NCI-H524 (cell line): Measurements from ENCODE around the gene ARMC3.

Source experiments
- DNase-seq, 2 experiments: peaks; one replicate each; lab custom pipeline; 2025; lab: John Stamatoyannopoulos, UW

Gene ARMC3

GRCh38 chr10:22931948-22932347 is 4.1 kb downstream of the ARMC3 start:
- DNase-seq: no peak

GRCh38 chr10:22932626-22933370 is 4.9 kb downstream of the ARMC3 start:
- DNase-seq: no peak

GRCh38 chr10:22934726-22935125 is 6.9 kb downstream of the ARMC3 start:
- DNase-seq: no peak

DNA sequence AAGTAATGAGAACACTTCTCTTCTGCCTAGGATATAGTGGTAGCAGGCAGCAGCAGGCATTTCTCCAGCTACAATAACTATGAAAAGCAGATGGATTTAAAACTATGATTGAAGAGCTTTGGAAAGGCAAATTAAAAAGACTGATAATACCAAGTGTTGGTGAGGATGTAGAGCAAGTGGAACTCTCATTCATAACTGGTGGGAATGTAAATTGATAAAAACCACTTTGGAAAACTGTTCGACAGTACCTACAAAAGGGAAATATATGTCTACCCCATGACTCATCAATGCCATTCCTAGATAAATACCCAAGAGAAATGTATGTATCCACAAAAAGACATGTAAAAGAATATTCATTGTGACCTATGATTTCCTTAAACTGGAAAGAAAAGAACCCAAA is 14.6 kb downstream of the ARMC3 start:
- DNase-seq: no peak

GRCh38 chr10:22945934-22946673 is 18.3 kb downstream of the ARMC3 start:
- DNase-seq: no peak

- no peak for DNase-seq
These were observed 27.1 kb downstream of the ARMC3 start for GRCh38 chr10:22954970-22955369.

DNA sequence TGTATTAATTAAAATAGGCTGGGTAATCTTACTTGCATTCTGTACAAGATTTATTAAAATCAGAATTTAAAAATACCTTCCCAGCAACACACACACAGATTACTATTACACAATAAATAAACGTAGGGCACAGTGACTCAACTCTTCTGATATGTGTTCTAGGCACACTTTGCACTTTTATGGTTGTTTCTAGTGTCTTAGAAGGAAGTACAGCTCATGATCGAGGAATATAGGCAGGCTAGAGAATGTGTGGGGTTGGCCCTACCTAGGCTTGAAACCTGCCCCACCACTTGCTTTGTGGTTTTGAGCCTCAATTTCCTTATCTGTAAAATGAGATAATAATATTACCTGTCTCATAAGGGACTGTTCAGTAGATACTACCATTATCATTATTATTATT is 30.5 kb downstream of the ARMC3 start:
- DNase-seq: no peak

DNA sequence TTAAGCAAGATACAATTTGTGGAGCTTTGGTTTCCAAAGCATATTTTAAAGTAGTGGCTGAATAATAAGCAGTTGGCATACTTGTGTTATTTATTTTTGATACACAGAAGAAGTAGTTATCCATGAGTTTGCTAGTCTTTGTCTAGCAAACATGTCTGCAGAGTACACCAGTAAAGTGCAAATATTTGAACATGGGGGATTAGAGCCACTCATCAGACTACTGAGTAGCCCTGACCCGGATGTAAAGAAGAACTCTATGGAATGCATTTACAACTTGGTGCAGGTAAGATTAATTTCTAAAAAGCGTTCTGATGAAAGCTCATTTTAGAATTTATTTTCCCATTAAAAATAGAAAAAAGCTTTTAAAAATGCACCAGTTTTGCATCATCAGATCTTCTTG is 31.4 kb downstream of the ARMC3 start:
- no peak for DNase-seq

- no peak for DNase-seq
These were observed 32.1 kb downstream of the ARMC3 start for GRCh38 chr10:22959950-22960349.

DNA sequence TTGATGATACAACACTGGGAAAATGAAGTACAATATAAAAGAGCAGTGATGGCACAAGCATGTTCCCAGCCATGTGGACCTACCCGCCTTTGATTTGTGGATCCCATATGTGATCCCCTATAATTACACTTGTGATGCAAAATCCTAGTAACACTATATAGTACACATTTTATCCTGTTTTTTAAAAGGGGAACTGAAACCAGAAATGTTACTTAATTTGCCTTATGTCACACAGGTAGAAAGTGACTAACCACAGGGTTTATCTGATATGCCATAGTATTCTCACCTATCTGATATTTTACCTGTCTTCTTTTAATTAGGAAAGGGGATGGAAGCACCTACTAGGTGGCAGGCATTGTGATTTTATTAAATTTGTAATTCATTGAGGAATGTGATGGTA is 35.0 kb downstream of the ARMC3 start:
- DNase-seq: no peak

GRCh38 chr10:22969704-22970103 is 41.9 kb downstream of the ARMC3 start:
- no peak for DNase-seq

DNA sequence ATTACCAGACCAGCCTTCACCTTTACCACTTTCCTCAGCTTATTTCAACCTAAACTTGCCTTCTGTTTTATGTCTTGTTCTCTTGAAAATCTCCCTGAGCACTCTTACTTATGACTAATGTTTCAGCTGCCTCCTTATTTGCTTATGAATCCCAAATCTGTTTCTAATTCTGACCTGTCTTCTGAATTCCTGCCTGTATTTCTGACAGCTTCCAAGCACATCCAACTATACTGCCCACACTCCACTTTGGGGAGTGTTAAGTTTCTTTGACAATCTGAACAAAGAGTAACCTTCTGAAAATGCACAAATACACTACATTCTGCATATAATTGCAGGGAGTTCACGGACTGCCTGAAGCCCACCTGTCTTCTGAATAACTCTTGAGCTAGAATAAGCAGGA is 48.7 kb downstream of the ARMC3 start:
- DNase-seq: no peak

GRCh38 chr10:22977751-22978150 is 49.9 kb downstream of the ARMC3 start:
- no peak for DNase-seq

DNA sequence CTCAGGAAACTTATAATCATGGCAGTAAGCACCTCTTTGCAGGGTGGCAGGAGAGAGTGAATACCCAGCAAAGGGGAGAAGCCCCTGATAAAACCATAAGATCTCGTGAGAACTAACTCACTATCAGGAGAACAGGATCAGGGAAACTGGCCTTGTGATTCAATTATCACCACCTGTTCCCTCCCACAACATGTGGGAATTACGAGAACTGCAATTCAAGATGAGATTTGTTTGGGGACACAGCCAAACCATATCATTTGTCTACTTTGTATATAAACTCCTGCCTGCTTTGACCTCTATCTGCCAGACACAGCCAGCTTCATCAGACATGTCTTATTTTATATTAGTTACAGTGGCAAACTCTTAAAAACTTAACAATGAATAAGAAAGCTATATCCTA is 50.4 kb downstream of the ARMC3 start:
- DNase-seq: no peak

DNA sequence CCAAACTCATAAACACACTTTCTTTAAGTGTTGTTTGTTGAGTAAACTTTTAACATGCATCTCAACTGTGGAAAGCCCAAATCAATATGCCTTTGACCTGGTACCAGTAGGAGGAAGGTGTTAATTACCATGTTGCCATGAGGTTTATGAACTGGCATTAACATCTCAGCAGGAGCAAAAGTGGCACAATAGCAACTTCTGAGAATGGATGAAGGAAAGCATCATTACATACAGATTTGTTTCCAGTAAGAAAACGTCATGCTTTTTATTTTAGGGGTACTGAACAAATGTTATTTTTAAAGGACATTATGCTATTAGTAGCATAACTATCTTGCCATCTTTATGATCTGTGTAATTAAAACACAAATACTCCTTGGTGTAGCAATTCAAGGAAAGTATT is 51.1 kb downstream of the ARMC3 start:
- DNase-seq: no peak

GRCh38 chr10:22980822-22981221 is 53.0 kb downstream of the ARMC3 start:
- no peak for DNase-seq

DNA sequence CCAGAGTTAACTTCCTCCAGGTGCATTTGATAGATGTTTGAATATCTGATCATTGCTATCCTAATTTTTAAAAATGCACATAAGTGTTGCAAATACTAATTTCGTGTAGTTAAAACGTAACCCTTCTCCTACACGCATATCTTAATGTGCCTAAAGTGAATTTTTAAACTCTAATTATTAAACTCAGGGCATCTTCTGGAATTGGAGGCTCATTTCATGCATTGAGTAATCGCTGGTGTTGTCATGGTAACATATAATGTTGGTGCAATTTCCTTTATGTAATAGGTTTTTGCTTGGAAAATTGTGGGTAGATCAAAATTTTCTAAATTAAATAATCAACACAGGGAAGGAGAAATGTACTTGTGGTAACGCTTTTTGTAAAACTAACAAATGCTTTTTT is 56.2 kb downstream of the ARMC3 start:
- DNase-seq: no peak

- DNase-seq: peak in 1 of 2 experiments; percentile 24
These were observed 59.1 kb downstream of the ARMC3 start for GRCh38 chr10:22986771-22987542.

DNA sequence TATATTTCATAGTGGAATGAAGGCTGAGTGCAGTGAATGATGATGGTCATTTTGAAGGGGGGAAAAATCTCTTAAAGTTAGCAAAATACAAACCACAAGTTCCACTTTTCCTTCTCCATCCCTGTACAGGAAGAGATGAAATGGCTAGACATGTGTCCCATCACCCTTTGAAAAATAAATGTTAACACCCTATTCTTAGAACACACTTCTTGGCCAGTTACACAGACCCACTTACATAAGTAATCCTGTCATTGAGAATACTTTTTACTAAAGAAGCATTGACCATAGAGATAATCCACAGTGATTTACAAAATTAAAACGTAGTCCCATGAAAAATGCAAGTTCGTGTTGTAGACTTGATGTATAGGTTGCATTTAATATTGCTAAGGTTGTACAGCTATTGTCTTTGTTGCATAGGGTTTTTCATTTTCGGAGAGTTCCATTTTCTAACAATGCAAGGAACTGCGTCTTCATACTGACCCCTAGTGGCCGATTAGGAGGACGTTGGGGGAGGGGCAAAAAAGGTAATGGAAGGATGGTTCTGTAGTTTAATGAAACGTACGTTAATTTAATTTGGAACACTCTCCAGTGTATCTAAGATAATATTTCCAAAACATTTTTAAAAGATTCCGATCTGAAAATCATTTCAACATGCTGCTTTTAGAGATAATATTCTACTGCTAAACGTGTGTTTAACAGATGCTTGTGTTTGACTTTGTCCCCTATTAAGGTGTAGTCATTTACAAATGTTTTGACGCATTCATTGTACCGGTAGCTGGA is 60.9 kb downstream of the ARMC3 start:
- peak in 1 of 2 experiments; percentile 50 for DNase-seq

DNA sequence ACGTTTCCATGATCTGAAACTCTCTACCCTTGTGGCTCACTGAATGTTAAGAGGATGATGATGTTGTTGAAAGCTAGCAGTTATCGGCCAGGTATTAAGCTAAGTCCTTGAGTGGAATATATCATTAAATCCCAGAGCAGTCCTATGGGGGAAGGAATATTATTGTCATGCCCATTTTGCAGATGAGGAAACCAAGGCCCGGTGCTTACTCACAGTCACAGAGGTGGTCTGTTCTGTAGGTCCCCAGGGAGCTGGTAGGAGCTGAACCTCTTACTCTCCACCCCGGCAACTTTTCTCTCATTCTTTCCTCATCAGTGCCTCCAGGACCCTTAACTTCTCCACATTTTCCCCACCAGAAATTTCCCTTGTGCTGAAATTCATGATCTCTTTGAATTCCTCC is 62.6 kb downstream of the ARMC3 start:
- DNase-seq: no peak

DNA sequence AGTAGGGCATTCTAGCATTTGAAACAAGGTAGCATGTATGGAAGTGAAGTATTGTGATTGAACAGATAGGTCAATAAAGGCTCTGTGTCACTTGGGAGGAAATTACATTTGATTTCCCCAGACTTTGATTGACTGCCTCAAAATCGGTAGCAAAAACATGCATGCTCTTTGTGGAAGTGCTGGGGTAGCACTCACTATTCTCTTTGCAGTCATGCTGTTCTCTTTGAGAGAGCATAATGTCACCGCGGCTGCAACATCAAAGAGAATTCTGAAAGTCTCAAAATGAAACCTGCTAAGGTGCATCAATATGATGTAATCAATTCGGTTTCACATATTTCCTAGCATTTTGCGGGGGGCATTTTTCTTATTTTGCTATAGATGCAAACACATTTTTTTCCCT is 64.2 kb downstream of the ARMC3 start:
- DNase-seq: no peak

- no peak for DNase-seq
These were observed 64.8 kb downstream of the ARMC3 start for GRCh38 chr10:22992621-22993020.
